Uterus (tissue), 4 donors: ENCODE results near the gene CDKL4. TPM values are rescaled to one million over a fixed set of nuclear protein-coding genes. Genes with fewer than 3 reads are reported as not detected.

Experiments used
- DNase-seq, 2 donors: peaks; one replicate each; pipeline ENCODE4 v3.0.0-alpha.2; 2019 to 2020
- H3K27ac ChIP-seq, 2 donors: fragments of 200-600 bp; sonication (generic); 1 replicate in 1 of 2; 2 replicates in 1 of 2; pipeline ENCODE4 v1.5.1; 2016 to 2018
- H3K27me3 ChIP-seq, 2 donors: fragments of 200-600 bp; sonication (generic); one replicate each; pipeline ENCODE4 v1.5.1; 2018 to 2019; ENCODE audit warnings: control low read depth in 1 of 2
- H3K36me3 ChIP-seq, 2 donors: fragments of 200-600 bp; sonication (generic); one replicate each; pipeline ENCODE4 v1.5.1; 2019; ENCODE audit warnings: control low read depth in 1 of 2
- H3K4me1 ChIP-seq, 2 donors: fragments of 200-600 bp; sonication (generic); one replicate each; pipeline ENCODE4 v1.5.1; 2018 to 2019; ENCODE audit warnings: control low read depth in 1 of 2
- H3K4me3 ChIP-seq, 2 donors: fragments of 200-600 bp; sonication (generic); 1 replicate in 1 of 2; 2 replicates in 1 of 2; pipeline ENCODE4 v1.5.1; 2018 to 2019; ENCODE audit warnings: mild to moderate bottlenecking in 1 of 2
- H3K9me3 ChIP-seq, 2 donors: fragments of 200-600 bp; sonication (generic); one replicate each; pipeline ENCODE4 v1.5.1; 2019; ENCODE audit warnings: control low read depth in 1 of 2
- CTCF ChIP-seq, 4 experiments: fragments of 200-600 bp in 2 of 4; fragments of 450-650 bp in 2 of 4; sonication (generic) in 2 of 4; IDR thresholded peaks; one replicate each; pipeline ENCODE4 v1.5.1; 2016 to 2019; ENCODE audit warnings: antibody characterized with exemption in 4 of 4, mild to moderate bottlenecking in 2 of 4, moderate library complexity in 1 of 4
- POLR2A ChIP-seq, 2 donors: fragments of 450-650 bp; IDR thresholded peaks; one replicate each; pipeline ENCODE4 v1.6.1; 2016; ENCODE audit warnings: antibody characterized with exemption in 2 of 2, mild to moderate bottlenecking in 1 of 2, moderate library complexity in 1 of 2
- intact Hi-C: fragments of 100-400 bp; cut with DNase I; formaldehyde crosslinking; loops from one replicate; pipeline ENCODE4 v1.15.1; 2023; ENCODE audit warnings: low total_unique reads
- total RNA-seq, 4 donors: library from RNA; depleted of rRNA in 3 of 4; stranded (reverse); fragments of >200 nt in 3 of 4; gene quantifications; one replicate each; pipeline versions ENCODE4 v1.1.0 to v1.2.4, GENCODE V29; 2014 to 2023
- donor health status: DM: yes; HTN: yes; CAD: no.

CDKL4 gene
- total RNA-seq, 4 donors from 2014 or later, result 0.59 to 3.2 (median 2.1) TPM; not detected in 1

- no peaks in the 10 kb centered on the region for H3K27me3 ChIP-seq
- TF ChIP-seq CTCF (IDR thresholded peaks at IDR 0.05) (no peak), POLR2A (IDR thresholded peaks at IDR 0.05) (no peak)
- intact Hi-C loops, result no loop called here
- peaks cover 0 to 3% of the 10 kb centered on the region in 2 donors for H3K4me1 ChIP-seq
- H3K4me3 ChIP-seq, result no peak overlapping the region
- H3K36me3 ChIP-seq, result no peaks in the 10 kb centered on the region
- no peak for DNase-seq
- no peak overlapping the region for H3K27ac ChIP-seq
- no peaks in the 10 kb centered on the region for H3K9me3 ChIP-seq
These were observed 21.5 kb upstream of the CDKL4 start for GRCh38 chr2:39265315-39265714.

- Histone ChIP-seq H3K4me1 (peaks cover 0 to 3% of the 10 kb centered on the region in 2 donors), H3K27me3 (no peaks in the 10 kb centered on the region), H3K9me3 (no peaks in the 10 kb centered on the region), H3K4me3 (no peak overlapping the region), H3K27ac (no peak overlapping the region), H3K36me3 (no peaks in the 10 kb centered on the region)
- no peak for DNase-seq
- no peak for TF ChIP-seq CTCF (IDR thresholded peaks at IDR 0.05)
- TF ChIP-seq POLR2A (IDR thresholded peaks at IDR 0.05), result no peak
- intact Hi-C loops, result no loop called here
These were observed 21.0 kb upstream of the CDKL4 start for GRCh38 chr2:39264733-39265132.

- intact Hi-C loops, result no loop called here
- no peak for DNase-seq
- H3K4me1 ChIP-seq, result no peaks in the 10 kb centered on the region
- no peaks in the 10 kb centered on the region for H3K36me3 ChIP-seq
- no peaks in the 10 kb centered on the region for H3K27me3 ChIP-seq
- no peak for TF ChIP-seq CTCF (IDR thresholded peaks at IDR 0.05)
- TF ChIP-seq POLR2A (IDR thresholded peaks at IDR 0.05), result no peak
- no peak overlapping the region for H3K4me3 ChIP-seq
- H3K27ac ChIP-seq, result no peak overlapping the region
- no peaks in the 10 kb centered on the region for H3K9me3 ChIP-seq
These were observed 16.3 kb upstream of the CDKL4 start for GRCh38 chr2:39260087-39260486.

- intact Hi-C loops, result no loop called here
- TF ChIP-seq POLR2A (IDR thresholded peaks at IDR 0.05), result no peak
- TF ChIP-seq CTCF (IDR thresholded peaks at IDR 0.05), result no peak
- no peak for DNase-seq
- Histone ChIP-seq H3K36me3 (no peaks in the 10 kb centered on the region), H3K4me1 (no peaks in the 10 kb centered on the region), H3K9me3 (no peaks in the 10 kb centered on the region), H3K4me3 (no peak overlapping the region), H3K27me3 (no peaks in the 10 kb centered on the region), H3K27ac (no peak overlapping the region)
These were observed 12.3 kb upstream of the CDKL4 start for GRCh38 chr2:39256040-39256439.

- TF ChIP-seq CTCF (IDR thresholded peaks at IDR 0.05), result no peak
- no peak for TF ChIP-seq POLR2A (IDR thresholded peaks at IDR 0.05)
- H3K4me1 ChIP-seq, result no peaks in the 10 kb centered on the region
- H3K27me3 ChIP-seq, result no peaks in the 10 kb centered on the region
- intact Hi-C loops, result no loop called here
- H3K27ac ChIP-seq, result no peak overlapping the region
- H3K4me3 ChIP-seq, result no peak overlapping the region
- no peaks in the 10 kb centered on the region for H3K36me3 ChIP-seq
- H3K9me3 ChIP-seq, result no peaks in the 10 kb centered on the region
- no peak for DNase-seq
These were observed 9.2 kb upstream of the CDKL4 start for GRCh38 chr2:39252888-39253518.
